GM12878 (cell line): ENCODE data around the gene PDLIM3.

ENCODE experiments used
- CTCF ChIP-seq, 3 experiments: IDR thresholded peaks in 2 of 3; conservative IDR thresholded peaks in 1 of 3; 2 replicates each; pipeline ENCODE4 v1.5.1; 2011; ENCODE audit warnings: low read depth in 3 of 3, low read length in 3 of 3, mild to moderate bottlenecking in 3 of 3, control low read depth in 2 of 3, moderate library complexity in 2 of 3, inconsistent platforms in 1 of 3, mixed read lengths in 1 of 3; ENCODE audit not compliant: control insufficient read depth in 2 of 3, insufficient read depth in 1 of 3; ENCODE audit errors: extremely low read depth in 1 of 3
- HDAC2 ChIP-seq: fragments of 200-600 bp; sonication (generic); IDR thresholded peaks from 2 replicates; pipeline ENCODE4 v1.6.1; 2017
- KDM1A ChIP-seq: fragments of 200-600 bp; sonication (generic); IDR thresholded peaks from 2 replicates; pipeline ENCODE4 v1.6.1; 2016; ENCODE audit warnings: borderline replicate concordance
- MTA3 ChIP-seq: IDR thresholded peaks from 2 replicates; pipeline ENCODE4 v1.6.1; 2012; ENCODE audit warnings: low read length, inconsistent platforms, borderline replicate concordance
- MYC ChIP-seq: IDR thresholded peaks from 2 replicates; pipeline ENCODE4 v1.6.1; 2011; ENCODE audit warnings: mild to moderate bottlenecking, low read length, moderate library complexity, inconsistent platforms; ENCODE audit not compliant: insufficient read depth, insufficient replicate concordance, insufficient read length, severe bottlenecking

- TF ChIP-seq MYC (no peak), MTA3 (no peak), CTCF (IDR thresholded peaks at IDR 0.05 in 2 of 3, conservative IDR thresholded peaks at IDR 0.05 in 1 of 3; ENCODE audit: control insufficient read depth in 2 of 3, extremely low read depth in 1 of 3, insufficient read depth in 1 of 3, low read depth in 3 of 3, low read length in 3 of 3) (no peak), KDM1A (no peak), HDAC2 (no peak)
Measured at GRCh38 chr4:185576962-185577950, 41.9 kb upstream of the PDLIM3 start.
